Measurements from ENCODE around the gene SNAPC4.

The SNAPC4 gene

GRCh38 chr9:136391737-136392537 is 8.0 kb downstream of the SNAPC4 start:
- no peak for DNase-seq

GRCh38 chr9:136389396-136389795 is 10.6 kb downstream of the SNAPC4 start:
- DNase-seq: no peak

GRCh38 chr9:136387217-136387616 is 12.8 kb downstream of the SNAPC4 start:
- no peak for DNase-seq

- no peak for DNase-seq
These were observed 14.0 kb downstream of the SNAPC4 start for GRCh38 chr9:136386018-136386417.

- DNase-seq: no peak
These were observed 15.0 kb downstream of the SNAPC4 start for GRCh38 chr9:136385015-136385414.

GRCh38 chr9:136383436-136383835 is 16.5 kb downstream of the SNAPC4 start:
- no peak for DNase-seq

GRCh38 chr9:136381966-136382513 is 17.9 kb downstream of the SNAPC4 start:
- no peak for DNase-seq

- no peak for DNase-seq
These were observed 18.7 kb downstream of the SNAPC4 start for GRCh38 chr9:136381311-136381710.

GRCh38 chr9:136380381-136380780 is 19.6 kb downstream of the SNAPC4 start:
- no peak for DNase-seq

GRCh38 chr9:136379891-136380290 is 20.1 kb downstream of the SNAPC4 start:
- DNase-seq: no peak

GRCh38 chr9:136379401-136379800 is 20.6 kb downstream of the SNAPC4 start:
- no peak for DNase-seq

- DNase-seq: no peak
These were observed 21.0 kb downstream of the SNAPC4 start for GRCh38 chr9:136379003-136379287.

GRCh38 chr9:136378170-136379002 is 21.6 kb downstream of the SNAPC4 start:
- no peak for DNase-seq

GRCh38 chr9:136377341-136378169 is 22.4 kb downstream of the SNAPC4 start:
- DNase-seq: no peak

GRCh38 chr9:136376457-136376856 is 23.5 kb downstream of the SNAPC4 start:
- DNase-seq: no peak

GRCh38 chr9:136375096-136375495 is 24.9 kb downstream of the SNAPC4 start:
- no peak for DNase-seq

GRCh38 chr9:136374183-136374575 is 25.8 kb downstream of the SNAPC4 start:
- no peak for DNase-seq

- no peak for DNase-seq
These were observed 26.4 kb downstream of the SNAPC4 start, which contains the start of gene CARD9 for GRCh38 chr9:136373300-136374182. CARD9 (minus strand) TSS chr9:136373669; CDS start chr9:136372078, 1,591 bp downstream.

GRCh38 chr9:136372561-136373299 is 27.2 kb downstream of the SNAPC4 start:
- DNase-seq: no peak

- no peak for DNase-seq
These were observed 28.0 kb downstream of the SNAPC4 start for GRCh38 chr9:136372006-136372405.

GRCh38 chr9:136371533-136371880 is 28.5 kb downstream of the SNAPC4 start:
- DNase-seq: no peak

Data from NCI-H526 (cell line).